ENCODE results near the gene FAM174B. TPM values are rescaled to one million over a fixed set of nuclear protein-coding genes. Genes with fewer than 3 reads are reported as not detected.

The FAM174B gene
- total RNA-seq, 1 donor from 2014 or later: 33.2 TPM

GRCh38 chr15:92687195-92687602 lies 31.6 kb upstream of the FAM174B start:
- Mint-ChIP-seq H3K9me3 (peaks cover 12% of the 10 kb centered on the region), H3K27ac (no peak overlapping the region), H3K27me3 (peaks cover 12% of the 10 kb centered on the region), H3K36me3 (no peaks in the 10 kb centered on the region), H3K4me1 (ENCODE audit: unreplicated experiment) (peaks cover 15% of the 10 kb centered on the region), H3K4me3 (no peak overlapping the region)
- no peak for DNase-seq (ENCODE audit: extremely low spot score, unreplicated experiment)
- no peak for TF ChIP-seq CTCF (conservative IDR thresholded peaks at IDR 0.05)

DNA sequence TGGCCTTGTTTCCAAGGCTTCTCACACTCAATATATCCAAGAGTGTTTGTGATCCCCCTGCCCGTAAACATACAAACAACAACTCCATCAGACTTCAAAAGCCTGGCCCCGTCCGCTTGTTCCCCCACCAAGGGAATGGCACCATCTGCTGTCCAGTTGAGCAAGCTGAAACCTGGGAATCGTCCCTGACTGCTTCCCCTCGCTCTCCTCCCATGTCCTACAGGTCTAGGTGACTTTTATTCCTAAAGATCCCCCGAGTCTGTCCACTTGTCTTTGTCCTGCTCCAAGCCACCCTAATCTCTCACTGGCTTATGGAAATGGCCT lies 27.9 kb upstream of the FAM174B start:
- no peak for DNase-seq (ENCODE audit: extremely low spot score, unreplicated experiment)
- Mint-ChIP-seq H3K4me1 (ENCODE audit: unreplicated experiment) (peaks cover 25% of the 10 kb centered on the region), H3K27ac (no peak overlapping the region), H3K4me3 (peak overlapping the region; percentile 10), H3K27me3 (peaks cover 12% of the 10 kb centered on the region), H3K9me3 (peaks cover 7% of the 10 kb centered on the region), H3K36me3 (no peaks in the 10 kb centered on the region)
- TF ChIP-seq CTCF (conservative IDR thresholded peaks at IDR 0.05): peak; percentile 77

- Mint-ChIP-seq H3K9me3 (peaks cover 3% of the 10 kb centered on the region), H3K4me1 (ENCODE audit: unreplicated experiment) (peaks cover 31% of the 10 kb centered on the region), H3K27me3 (peaks cover 12% of the 10 kb centered on the region), H3K36me3 (no peaks in the 10 kb centered on the region), H3K4me3 (peak overlapping the region; percentile 10), H3K27ac (no peak overlapping the region)
- no peak for TF ChIP-seq CTCF (conservative IDR thresholded peaks at IDR 0.05)
- DNase-seq (ENCODE audit: extremely low spot score, unreplicated experiment): no peak
Observed at GRCh38 chr15:92682741-92683510, 27.4 kb upstream of the FAM174B start.

DNA sequence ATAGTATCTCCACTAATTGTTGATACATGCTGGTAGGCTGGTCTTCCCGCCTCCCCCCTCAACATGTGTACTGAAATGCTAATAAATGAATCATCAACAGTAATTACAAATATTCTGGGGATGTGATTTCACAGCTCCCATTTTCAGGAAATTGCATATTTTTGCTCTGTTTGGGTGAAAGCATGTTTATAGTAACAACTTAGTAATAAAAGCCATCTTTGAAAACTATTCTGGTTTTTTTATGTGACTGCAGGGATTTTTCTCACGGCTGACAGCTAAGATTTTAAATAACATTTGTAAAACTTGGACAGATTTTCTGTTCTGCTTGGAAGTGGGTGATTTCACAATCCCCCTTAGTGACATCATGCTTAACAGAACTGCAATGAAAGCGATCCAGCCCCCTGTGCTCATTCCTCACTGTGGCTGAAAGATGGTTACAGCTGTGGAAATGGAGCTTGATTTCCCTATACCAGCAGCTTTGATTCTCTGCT lies 25.6 kb upstream of the FAM174B start:
- H3K27ac Mint-ChIP-seq: no peak overlapping the region
- DNase-seq (ENCODE audit: extremely low spot score, unreplicated experiment): no peak
- no peak for TF ChIP-seq CTCF (conservative IDR thresholded peaks at IDR 0.05)
- H3K27me3 Mint-ChIP-seq: peaks cover 8% of the 10 kb centered on the region
- no peak overlapping the region for H3K4me3 Mint-ChIP-seq
- no peaks in the 10 kb centered on the region for H3K9me3 Mint-ChIP-seq
- peaks cover 26% of the 10 kb centered on the region for H3K4me1 Mint-ChIP-seq (ENCODE audit: unreplicated experiment)
- no peaks in the 10 kb centered on the region for H3K36me3 Mint-ChIP-seq

DNA sequence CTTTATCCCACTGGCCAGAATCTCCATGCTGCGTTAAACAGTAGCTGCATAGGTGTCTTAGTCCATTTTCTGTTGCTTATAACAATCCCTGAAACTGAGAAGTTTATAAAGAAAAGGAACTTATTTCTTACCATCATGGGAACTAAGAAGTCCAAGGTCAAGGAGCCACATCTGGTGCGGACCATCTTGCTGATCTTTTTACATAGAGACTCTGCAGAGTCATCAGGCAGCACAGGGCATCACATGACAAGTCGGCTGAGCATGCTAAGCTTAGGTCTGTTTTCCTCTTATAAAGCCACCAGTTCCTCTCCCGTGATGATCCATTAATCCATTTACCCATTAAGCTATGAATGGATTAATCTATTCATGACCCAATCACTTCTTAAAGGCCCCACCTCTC lies 22.4 kb upstream of the FAM174B start:
- Mint-ChIP-seq H3K27ac (no peak overlapping the region), H3K36me3 (no peaks in the 10 kb centered on the region), H3K27me3 (no peaks in the 10 kb centered on the region), H3K4me1 (ENCODE audit: unreplicated experiment) (peaks cover 25% of the 10 kb centered on the region), H3K4me3 (no peak overlapping the region), H3K9me3 (no peaks in the 10 kb centered on the region)
- no peak for TF ChIP-seq CTCF (conservative IDR thresholded peaks at IDR 0.05)
- no peak for DNase-seq (ENCODE audit: extremely low spot score, unreplicated experiment)

Data from type B pancreatic cell (in vitro differentiated cells).